GM23338 (cell line): ENCODE measurements around the gene MRC2. TPM values are rescaled to one million over a fixed set of nuclear protein-coding genes. Genes with fewer than 3 reads are reported as not detected.
A peak's percentile ranks its signal among the peaks of the same experiment; 100 is the strongest.

Source experiments
- ATAC-seq: fragments of 200-7000 bp; cut with Tn5 transposase; 3 replicates; pipeline ENCODE4 v1.9.1; 2020
- DNase-seq: peaks from one replicate; pipeline ENCODE4 v3.0.0-alpha.2; 2015; ENCODE audit warnings: low spot score
- H2AFZ ChIP-seq: fragments of 200-600 bp; sonication (generic); 2 replicates; pipeline ENCODE4 v1.8.0; 2016; ENCODE audit warnings: antibody characterized with exemption, mild to moderate bottlenecking, moderate library complexity
- H3F3A ChIP-seq: fragments of 200-600 bp; sonication (generic); replicated peaks from 2 replicates; pipeline ENCODE4 v1.8.0; 2017; ENCODE audit warnings: antibody characterized with exemption, mixed run types, low read depth
- H3K27ac ChIP-seq: fragments of 200-600 bp; sonication (generic); 2 replicates; pipeline ENCODE4 v1.6.1; 2016; ENCODE audit warnings: low read depth
- H3K27me3 ChIP-seq: fragments of 200-600 bp; sonication (generic); 2 replicates; pipeline ENCODE4 v1.8.0; 2016; ENCODE audit warnings: mild to moderate bottlenecking, mixed run types, moderate library complexity; ENCODE audit not compliant: insufficient read depth
- H3K36me3 ChIP-seq: fragments of 200-600 bp; sonication (generic); 2 replicates; pipeline ENCODE4 v1.8.0; 2016; ENCODE audit warnings: mild to moderate bottlenecking; ENCODE audit not compliant: insufficient read depth
- H3K4me1 ChIP-seq: fragments of 200-600 bp; sonication (generic); 2 replicates; pipeline ENCODE4 v1.8.0; 2016; ENCODE audit warnings: mild to moderate bottlenecking, moderate library complexity; ENCODE audit not compliant: insufficient read depth
- H3K4me2 ChIP-seq: fragments of 200-600 bp; sonication (generic); 2 replicates; pipeline ENCODE4 v1.7.1; 2017; ENCODE audit warnings: mixed run types
- H3K4me3 ChIP-seq: fragments of 200-600 bp; sonication (generic); 2 replicates; pipeline ENCODE4 v1.6.1; 2016; ENCODE audit warnings: mixed run types
- H3K79me2 ChIP-seq: fragments of 200-600 bp; sonication (generic); replicated peaks from 2 replicates; pipeline ENCODE4 v1.8.0; 2017; ENCODE audit warnings: mild to moderate bottlenecking; ENCODE audit not compliant: insufficient read depth
- H3K9me2 ChIP-seq: fragments of 200-600 bp; sonication (generic); 2 replicates; pipeline ENCODE4 v1.8.0; 2017; ENCODE audit not compliant: insufficient read depth
- H4K20me1 ChIP-seq: fragments of 200-600 bp; sonication (generic); replicated peaks from 2 replicates; pipeline ENCODE4 v1.8.0; 2017; ENCODE audit warnings: mild to moderate bottlenecking; ENCODE audit not compliant: insufficient read depth
- H3K27ac Mint-ChIP-seq: 2 replicates; pipeline ENCODE4 v1.8.0; 2020; ENCODE audit warnings: inconsistent platforms, mild to moderate bottlenecking, moderate library complexity, mixed read lengths
- H3K27me3 Mint-ChIP-seq: 3 replicates; pipeline ENCODE4 v1.8.0; 2022; ENCODE audit warnings: low read depth, mild to moderate bottlenecking, moderate library complexity, mixed read lengths, inconsistent platforms; ENCODE audit not compliant: insufficient read depth, poor library complexity
- H3K36me3 Mint-ChIP-seq: 3 replicates; pipeline ENCODE4 v1.8.0; 2021; ENCODE audit warnings: low read depth, mild to moderate bottlenecking, inconsistent platforms, moderate library complexity, mixed read lengths
- H3K4me1 Mint-ChIP-seq: 3 replicates; pipeline ENCODE4 v1.8.0; 2020; ENCODE audit warnings: mild to moderate bottlenecking, inconsistent platforms, mixed read lengths
- H3K4me3 Mint-ChIP-seq: 3 replicates; pipeline ENCODE4 v1.8.0; 2021; ENCODE audit warnings: moderate library complexity, mild to moderate bottlenecking, inconsistent platforms, mixed read lengths
- H3K9me3 Mint-ChIP-seq: 3 replicates; pipeline ENCODE4 v1.8.0; 2020; ENCODE audit warnings: moderate library complexity, mild to moderate bottlenecking, inconsistent platforms, mixed read lengths
- CREB1 ChIP-seq: fragments of 250-450 bp; sonication (Bioruptor Pico); IDR thresholded peaks from 2 replicates; pipeline ENCODE4 v1.5.0; 2020; ENCODE audit warnings: low read depth, mild to moderate bottlenecking, moderate library complexity
- EZH2phosphoT487 ChIP-seq: fragments of 200-600 bp; sonication (generic); IDR thresholded peaks from one replicate; pipeline ENCODE4 v1.8.1; 2018; ENCODE audit warnings: antibody characterized with exemption; ENCODE audit not compliant: unreplicated experiment
- JUNB ChIP-seq: IDR thresholded peaks from one replicate; pipeline ENCODE4 v1.6.1; 2016; ENCODE audit warnings: antibody characterized with exemption; ENCODE audit not compliant: unreplicated experiment
- NANOG ChIP-seq: IDR thresholded peaks from 2 replicates; pipeline ENCODE4 v1.6.1; 2016; ENCODE audit warnings: antibody characterized with exemption, borderline replicate concordance
- POLR2AphosphoS5 ChIP-seq: IDR thresholded peaks from 2 replicates; pipeline ENCODE4 v1.6.1; 2016; ENCODE audit warnings: antibody characterized with exemption, low read depth
- REST ChIP-seq: IDR thresholded peaks from one replicate; pipeline ENCODE4 v1.6.1; 2018; ENCODE audit warnings: antibody characterized with exemption; ENCODE audit not compliant: unreplicated experiment
- STAT1 ChIP-seq: IDR thresholded peaks from one replicate; pipeline ENCODE4 v1.6.1; 2016; ENCODE audit warnings: antibody characterized with exemption; ENCODE audit not compliant: unreplicated experiment
- ZNF114 ChIP-seq: fragments of 250-450 bp; sonication (Bioruptor Pico); IDR thresholded peaks from 2 replicates; pipeline ENCODE4 v1.5.0; 2020; ENCODE audit warnings: mild to moderate bottlenecking, moderate library complexity
- ZNF331 ChIP-seq: fragments of 250-450 bp; sonication (Bioruptor Pico); IDR thresholded peaks from 2 replicates; pipeline ENCODE4 v1.5.0; 2020; ENCODE audit warnings: low read depth, mild to moderate bottlenecking, moderate library complexity
- polyA plus RNA-seq: library from polyadenylated mRNA; unstranded; fragments of >200 nt; fragmentation: Nextera tagmentation; extraction: Ambion mirVana; gene quantifications from 2 replicates; pipeline ENCODE4 v1.2.1, GENCODE V29; 2016
- total RNA-seq: library from RNA; depleted of rRNA; stranded (reverse); fragments of >200 nt; shearing (Covaris generic); gene quantifications from 2 replicates; pipeline ENCODE4 v1.2.3, GENCODE V29; 2014
- TF ChIP-seq, protein P1 (sequence below): IDR thresholded peaks from 2 replicates; pipeline ENCODE4 v1.6.1; 2016; ENCODE audit warnings: antibody characterized with exemption
- TF ChIP-seq, protein P2 (sequence below), 2 experiments: fragments of 200-600 bp in 1 of 2; sonication (generic) in 1 of 2; conservative IDR thresholded peaks; 2 replicates each; pipeline versions ENCODE4 v1.5.1 to v1.6.1; 2016 to 2017; ENCODE audit warnings: antibody characterized with exemption in 2 of 2, low read depth in 2 of 2, mild to moderate bottlenecking in 2 of 2, moderate library complexity in 1 of 2
- TF ChIP-seq, protein P3 (sequence below): fragments of 250-450 bp; sonication (Bioruptor Pico); IDR thresholded peaks from 2 replicates; pipeline ENCODE4 v1.5.0; 2020; ENCODE audit warnings: mild to moderate bottlenecking, moderate library complexity

MRC2 gene
- total and polyA plus RNA-seq, 2 experiments from 2014 or later = 8.0 to 38.6 TPM

- TF ChIP-seq REST (no peak), NANOG (no peak), STAT1 (no peak)
- TF ChIP-seq, protein P1, sequence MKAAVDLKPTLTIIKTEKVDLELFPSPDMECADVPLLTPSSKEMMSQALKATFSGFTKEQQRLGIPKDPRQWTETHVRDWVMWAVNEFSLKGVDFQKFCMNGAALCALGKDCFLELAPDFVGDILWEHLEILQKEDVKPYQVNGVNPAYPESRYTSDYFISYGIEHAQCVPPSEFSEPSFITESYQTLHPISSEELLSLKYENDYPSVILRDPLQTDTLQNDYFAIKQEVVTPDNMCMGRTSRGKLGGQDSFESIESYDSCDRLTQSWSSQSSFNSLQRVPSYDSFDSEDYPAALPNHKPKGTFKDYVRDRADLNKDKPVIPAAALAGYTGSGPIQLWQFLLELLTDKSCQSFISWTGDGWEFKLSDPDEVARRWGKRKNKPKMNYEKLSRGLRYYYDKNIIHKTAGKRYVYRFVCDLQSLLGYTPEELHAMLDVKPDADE = no peak
These were observed 23.1 kb downstream of the MRC2 start (continued) for GRCh38 chr17:62650587-62650986.

GRCh38 chr17:62652251-62653001 lies 25.0 kb downstream of the MRC2 start:
- DNase-seq = peak; percentile 64
- Mint-ChIP-seq H3K27ac (peak overlapping the region; percentile 74), H3K9me3 (peaks cover 2% of the 10 kb centered on the region; the same call in 2 of the 3 replicates), H3K4me1 (peaks cover 27% of the 10 kb centered on the region), H3K4me3 (peak overlapping the region; percentile 83), H3K27me3 (peaks cover 28% of the 10 kb centered on the region), H3K36me3 (peaks cover 4% of the 10 kb centered on the region; the same call in 2 of the 3 replicates)
- Histone ChIP-seq H3F3A (0 out of 2 replicates have a peak, but pooled peaks cover 8% of the 10 kb centered on the region), H3K9me2 (no peaks in the 10 kb centered on the region), H3K4me2 (peak overlapping the region; percentile 99), H3K4me1 (peaks cover 20% of the 10 kb centered on the region), H3K27ac (peak overlapping the region; percentile 90), H4K20me1 (no peaks in the 10 kb centered on the region; the same call in 1 of the 2 replicates), H2AFZ (peak overlapping the region; percentile 96), H3K79me2 (no peaks in the 10 kb centered on the region; the same call in 1 of the 2 replicates), H3K36me3 (no peaks in the 10 kb centered on the region), H3K27me3 (peaks cover 8% of the 10 kb centered on the region; the same call in 1 of the 2 replicates), H3K4me3 (peak overlapping the region; percentile 91)
- ATAC-seq = peak; percentile 38
- TF ChIP-seq STAT1 (no peak), POLR2AphosphoS5 (no peak; the same call in 1 of the 2 replicates), ZNF331 (CRISPR knock-in tag) (no peak), CREB1 (CRISPR knock-in tag) (no peak), ZNF114 (no peak), JUNB (no peak), EZH2phosphoT487 (no peak)
- TF ChIP-seq, protein P2, sequence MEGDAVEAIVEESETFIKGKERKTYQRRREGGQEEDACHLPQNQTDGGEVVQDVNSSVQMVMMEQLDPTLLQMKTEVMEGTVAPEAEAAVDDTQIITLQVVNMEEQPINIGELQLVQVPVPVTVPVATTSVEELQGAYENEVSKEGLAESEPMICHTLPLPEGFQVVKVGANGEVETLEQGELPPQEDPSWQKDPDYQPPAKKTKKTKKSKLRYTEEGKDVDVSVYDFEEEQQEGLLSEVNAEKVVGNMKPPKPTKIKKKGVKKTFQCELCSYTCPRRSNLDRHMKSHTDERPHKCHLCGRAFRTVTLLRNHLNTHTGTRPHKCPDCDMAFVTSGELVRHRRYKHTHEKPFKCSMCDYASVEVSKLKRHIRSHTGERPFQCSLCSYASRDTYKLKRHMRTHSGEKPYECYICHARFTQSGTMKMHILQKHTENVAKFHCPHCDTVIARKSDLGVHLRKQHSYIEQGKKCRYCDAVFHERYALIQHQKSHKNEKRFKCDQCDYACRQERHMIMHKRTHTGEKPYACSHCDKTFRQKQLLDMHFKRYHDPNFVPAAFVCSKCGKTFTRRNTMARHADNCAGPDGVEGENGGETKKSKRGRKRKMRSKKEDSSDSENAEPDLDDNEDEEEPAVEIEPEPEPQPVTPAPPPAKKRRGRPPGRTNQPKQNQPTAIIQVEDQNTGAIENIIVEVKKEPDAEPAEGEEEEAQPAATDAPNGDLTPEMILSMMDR (conservative IDR thresholded peaks at IDR 0.05; ENCODE audit: low read depth in 2 of 2) = no peak
- TF ChIP-seq, protein P3, sequence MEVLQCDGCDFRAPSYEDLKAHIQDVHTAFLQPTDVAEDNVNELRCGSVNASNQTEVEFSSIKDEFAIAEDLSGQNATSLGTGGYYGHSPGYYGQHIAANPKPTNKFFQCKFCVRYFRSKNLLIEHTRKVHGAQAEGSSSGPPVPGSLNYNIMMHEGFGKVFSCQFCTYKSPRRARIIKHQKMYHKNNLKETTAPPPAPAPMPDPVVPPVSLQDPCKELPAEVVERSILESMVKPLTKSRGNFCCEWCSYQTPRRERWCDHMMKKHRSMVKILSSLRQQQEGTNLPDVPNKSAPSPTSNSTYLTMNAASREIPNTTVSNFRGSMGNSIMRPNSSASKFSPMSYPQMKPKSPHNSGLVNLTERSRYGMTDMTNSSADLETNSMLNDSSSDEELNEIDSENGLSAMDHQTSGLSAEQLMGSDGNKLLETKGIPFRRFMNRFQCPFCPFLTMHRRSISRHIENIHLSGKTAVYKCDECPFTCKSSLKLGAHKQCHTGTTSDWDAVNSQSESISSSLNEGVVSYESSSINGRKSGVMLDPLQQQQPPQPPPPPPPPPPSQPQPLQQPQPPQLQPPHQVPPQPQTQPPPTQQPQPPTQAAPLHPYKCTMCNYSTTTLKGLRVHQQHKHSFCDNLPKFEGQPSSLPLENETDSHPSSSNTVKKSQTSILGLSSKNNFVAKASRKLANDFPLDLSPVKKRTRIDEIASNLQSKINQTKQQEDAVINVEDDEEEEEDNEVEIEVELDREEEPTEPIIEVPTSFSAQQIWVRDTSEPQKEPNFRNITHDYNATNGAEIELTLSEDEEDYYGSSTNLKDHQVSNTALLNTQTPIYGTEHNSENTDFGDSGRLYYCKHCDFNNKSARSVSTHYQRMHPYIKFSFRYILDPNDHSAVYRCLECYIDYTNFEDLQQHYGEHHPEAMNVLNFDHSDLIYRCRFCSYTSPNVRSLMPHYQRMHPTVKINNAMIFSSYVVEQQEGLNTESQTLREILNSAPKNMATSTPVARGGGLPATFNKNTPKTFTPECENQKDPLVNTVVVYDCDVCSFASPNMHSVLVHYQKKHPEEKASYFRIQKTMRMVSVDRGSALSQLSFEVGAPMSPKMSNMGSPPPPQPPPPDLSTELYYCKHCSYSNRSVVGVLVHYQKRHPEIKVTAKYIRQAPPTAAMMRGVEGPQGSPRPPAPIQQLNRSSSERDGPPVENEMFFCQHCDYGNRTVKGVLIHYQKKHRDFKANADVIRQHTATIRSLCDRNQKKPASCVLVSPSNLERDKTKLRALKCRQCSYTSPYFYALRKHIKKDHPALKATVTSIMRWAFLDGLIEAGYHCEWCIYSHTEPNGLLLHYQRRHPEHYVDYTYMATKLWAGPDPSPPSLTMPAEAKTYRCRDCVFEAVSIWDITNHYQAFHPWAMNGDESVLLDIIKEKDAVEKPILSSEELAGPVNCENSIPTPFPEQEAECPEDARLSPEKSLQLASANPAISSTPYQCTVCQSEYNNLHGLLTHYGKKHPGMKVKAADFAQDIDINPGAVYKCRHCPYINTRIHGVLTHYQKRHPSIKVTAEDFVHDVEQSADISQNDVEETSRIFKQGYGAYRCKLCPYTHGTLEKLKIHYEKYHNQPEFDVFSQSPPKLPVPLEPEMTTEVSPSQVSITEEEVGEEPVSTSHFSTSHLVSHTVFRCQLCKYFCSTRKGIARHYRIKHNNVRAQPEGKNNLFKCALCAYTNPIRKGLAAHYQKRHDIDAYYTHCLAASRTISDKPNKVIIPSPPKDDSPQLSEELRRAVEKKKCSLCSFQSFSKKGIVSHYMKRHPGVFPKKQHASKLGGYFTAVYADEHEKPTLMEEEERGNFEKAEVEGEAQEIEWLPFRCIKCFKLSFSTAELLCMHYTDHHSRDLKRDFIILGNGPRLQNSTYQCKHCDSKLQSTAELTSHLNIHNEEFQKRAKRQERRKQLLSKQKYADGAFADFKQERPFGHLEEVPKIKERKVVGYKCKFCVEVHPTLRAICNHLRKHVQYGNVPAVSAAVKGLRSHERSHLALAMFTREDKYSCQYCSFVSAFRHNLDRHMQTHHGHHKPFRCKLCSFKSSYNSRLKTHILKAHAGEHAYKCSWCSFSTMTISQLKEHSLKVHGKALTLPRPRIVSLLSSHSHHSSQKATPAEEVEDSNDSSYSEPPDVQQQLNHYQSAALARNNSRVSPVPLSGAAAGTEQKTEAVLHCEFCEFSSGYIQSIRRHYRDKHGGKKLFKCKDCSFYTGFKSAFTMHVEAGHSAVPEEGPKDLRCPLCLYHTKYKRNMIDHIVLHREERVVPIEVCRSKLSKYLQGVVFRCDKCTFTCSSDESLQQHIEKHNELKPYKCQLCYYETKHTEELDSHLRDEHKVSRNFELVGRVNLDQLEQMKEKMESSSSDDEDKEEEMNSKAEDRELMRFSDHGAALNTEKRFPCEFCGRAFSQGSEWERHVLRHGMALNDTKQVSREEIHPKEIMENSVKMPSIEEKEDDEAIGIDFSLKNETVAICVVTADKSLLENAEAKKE = no peak
